GM23248 (cell line): ENCODE measurements around the gene LRRC43. TPM values are rescaled to one million over a fixed set of nuclear protein-coding genes. Genes with fewer than 3 reads are reported as not detected.

Experiments
- DNase-seq: peaks from one replicate; pipeline ENCODE4 v3.0.0-alpha.2; 2015
- H2AFZ ChIP-seq: fragments of 200-600 bp; sonication (generic); 2 replicates; pipeline ENCODE4 v1.6.1; 2016; ENCODE audit warnings: antibody characterized with exemption
- H3F3A ChIP-seq: fragments of 200-600 bp; sonication (generic); 2 replicates; pipeline ENCODE4 v1.6.1; 2016; ENCODE audit warnings: mild to moderate bottlenecking, antibody characterized with exemption, mixed run types; ENCODE audit not compliant: insufficient read depth
- H3K27ac ChIP-seq: fragments of 200-600 bp; sonication (generic); 2 replicates; pipeline ENCODE4 v1.5.1; 2016; ENCODE audit warnings: mild to moderate bottlenecking
- H3K27me3 ChIP-seq: fragments of 200-600 bp; sonication (generic); replicated peaks from 2 replicates; pipeline ENCODE4 v1.6.1; 2016; ENCODE audit warnings: mild to moderate bottlenecking; ENCODE audit not compliant: insufficient read depth
- H3K36me3 ChIP-seq: fragments of 200-600 bp; sonication (generic); 2 replicates; pipeline ENCODE4 v1.6.1; 2016; ENCODE audit warnings: low read depth, mild to moderate bottlenecking
- H3K4me1 ChIP-seq: fragments of 200-600 bp; sonication (generic); 2 replicates; pipeline ENCODE4 v1.6.1; 2016; ENCODE audit warnings: mild to moderate bottlenecking; ENCODE audit not compliant: insufficient read depth
- H3K4me2 ChIP-seq: fragments of 200-600 bp; sonication (generic); one replicate; pipeline ENCODE4 v1.6.1; 2016; ENCODE audit warnings: mild to moderate bottlenecking; ENCODE audit not compliant: unreplicated experiment
- H3K4me3 ChIP-seq: fragments of 200-600 bp; sonication (generic); 2 replicates; pipeline ENCODE4 v1.5.1; 2016; ENCODE audit warnings: mild to moderate bottlenecking
- H3K79me2 ChIP-seq: fragments of 200-600 bp; sonication (generic); 2 replicates; pipeline ENCODE4 v1.6.1; 2016; ENCODE audit warnings: mild to moderate bottlenecking; ENCODE audit not compliant: insufficient read depth
- H3K9ac ChIP-seq: fragments of 200-600 bp; sonication (generic); 2 replicates; pipeline ENCODE4 v1.6.1; 2016; ENCODE audit warnings: mild to moderate bottlenecking
- H3K9me2 ChIP-seq: fragments of 200-600 bp; sonication (generic); 2 replicates; pipeline ENCODE4 v1.6.1; 2016; ENCODE audit warnings: mixed run types, mild to moderate bottlenecking, moderate library complexity; ENCODE audit not compliant: insufficient read depth
- H3K9me3 ChIP-seq: fragments of 200-600 bp; sonication (generic); one replicate; pipeline ENCODE4 v1.6.1; 2017; ENCODE audit warnings: low read depth
- H4K20me1 ChIP-seq: fragments of 200-600 bp; sonication (generic); 2 replicates; pipeline ENCODE4 v1.6.0; 2016; ENCODE audit not compliant: insufficient read depth
- EZH2 ChIP-seq: fragments of 200-600 bp; sonication (generic); IDR thresholded peaks from 2 replicates; pipeline ENCODE4 v1.6.1; 2018; ENCODE audit warnings: antibody characterized with exemption, mild to moderate bottlenecking; ENCODE audit not compliant: insufficient read depth, poor library complexity, severe bottlenecking
- EZH2phosphoT487 ChIP-seq: fragments of 200-600 bp; sonication (generic); IDR thresholded peaks from 2 replicates; pipeline ENCODE4 v1.6.1; 2018; ENCODE audit warnings: antibody characterized with exemption, moderate library complexity, mild to moderate bottlenecking, low read depth; ENCODE audit not compliant: insufficient read depth
- WGBS, 2 experiments: methylation state at CpG; one replicate each; pipeline ENCODE4 v1.1.6; 2015 to 2017; ENCODE audit warnings: low lambda C conversion rate in 2 of 2, low coverage in 1 of 2; ENCODE audit errors: missing lambda C conversion rate in 2 of 2; 5-methylcytosine and 5-hydroxymethylcytosine counted together
- in situ Hi-C: fragments of 300-500 bp; cut with MboI; formaldehyde crosslinking; loops from 2 replicates; pipeline ENCODE4 v1.15.0; 2020
- polyA plus RNA-seq: library from polyadenylated mRNA; unstranded; fragments of >200 nt; fragmentation: Nextera tagmentation; extraction: Ambion mirVana; gene quantifications from 2 replicates; pipeline ENCODE4 v1.2.1, GENCODE V29; 2016
- total RNA-seq: library from RNA; depleted of rRNA; stranded (reverse); fragments of >200 nt; shearing (Covaris generic); gene quantifications from 2 replicates; pipeline ENCODE4 v1.2.3, GENCODE V29; 2014

LRRC43 gene
- total and polyA plus RNA-seq, 2 experiments from 2014 or later: 1.9 to 6.4 TPM

DNA sequence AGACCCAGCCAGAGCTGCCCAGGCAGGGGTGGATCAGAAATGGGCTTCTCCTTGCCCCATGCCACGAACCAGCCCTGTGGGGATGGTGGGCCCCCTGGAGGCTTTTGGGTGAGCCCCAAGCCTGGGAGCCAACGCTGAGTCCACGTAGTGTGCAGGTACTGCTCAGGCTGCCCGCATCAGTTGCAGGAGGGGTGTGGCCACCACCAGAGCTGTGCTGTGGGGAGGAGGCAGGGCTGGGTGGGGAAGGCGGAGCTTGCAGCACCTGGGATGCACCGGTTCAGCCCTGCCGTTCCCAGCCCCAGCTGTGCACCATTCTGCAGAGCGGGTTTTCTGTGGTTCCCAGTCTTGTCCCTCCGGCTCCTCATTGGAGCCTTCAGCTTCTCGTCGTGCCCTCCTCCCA, 45.2 kb upstream of the LRRC43 start:
- TF ChIP-seq EZH2phosphoT487 (no peak), EZH2 (no peak)
- in situ Hi-C loops: no loop called here
- DNase-seq: no peak
- H3K27me3 ChIP-seq: no peaks in the 10 kb centered on the region
- no peak overlapping the region for H2AFZ ChIP-seq
- no peaks in the 10 kb centered on the region for H4K20me1 ChIP-seq
- WGBS, 2 experiments: 76 to 78% methylated on average over 8 to 10 of the region's 11 CpGs
- no peaks in the 10 kb centered on the region for H3K79me2 ChIP-seq
- no peak overlapping the region for H3K9ac ChIP-seq
- no peaks in the 10 kb centered on the region for H3F3A ChIP-seq
- no peak overlapping the region for H3K4me2 ChIP-seq
- peaks cover 4% of the 10 kb centered on the region; the same call in 1 of the 2 replicates for H3K36me3 ChIP-seq
- no peak overlapping the region for H3K4me3 ChIP-seq
- H3K4me1 ChIP-seq: no peaks in the 10 kb centered on the region
- H3K9me3 ChIP-seq: no peaks in the 10 kb centered on the region
- no peaks in the 10 kb centered on the region for H3K9me2 ChIP-seq
- H3K27ac ChIP-seq: no peak overlapping the region

DNA sequence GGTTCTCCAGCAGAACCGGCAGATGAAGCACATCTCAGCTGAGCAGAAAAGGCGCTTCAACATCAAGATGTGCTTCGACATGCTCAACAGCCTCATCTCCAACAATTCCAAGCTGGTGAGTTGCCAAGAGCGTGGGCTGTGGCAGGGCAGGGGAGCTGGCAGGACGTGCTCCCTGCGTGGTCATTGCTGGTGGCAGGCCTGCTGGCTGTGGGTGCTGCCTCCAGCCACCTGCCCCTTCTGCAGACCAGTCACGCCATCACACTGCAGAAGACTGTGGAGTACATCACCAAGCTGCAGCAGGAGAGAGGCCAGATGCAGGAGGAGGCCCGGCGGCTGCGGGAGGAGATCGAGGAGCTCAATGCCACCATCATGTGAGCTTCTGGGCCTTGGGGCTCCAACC, 44.7 kb upstream of the LRRC43 start:
- no peaks in the 10 kb centered on the region for H3K79me2 ChIP-seq
- no peaks in the 10 kb centered on the region for H3K9me2 ChIP-seq
- no peak for DNase-seq
- H3K4me1 ChIP-seq: no peaks in the 10 kb centered on the region
- no peak overlapping the region for H2AFZ ChIP-seq
- H3K9ac ChIP-seq: no peak overlapping the region
- H3K9me3 ChIP-seq: no peaks in the 10 kb centered on the region
- in situ Hi-C loops: no loop called here
- no peaks in the 10 kb centered on the region for H3K27me3 ChIP-seq
- H3K4me3 ChIP-seq: no peak overlapping the region
- WGBS, 2 experiments: 86 to 87% methylated on average over 10 of the region's 11 CpGs
- H3F3A ChIP-seq: no peaks in the 10 kb centered on the region
- H4K20me1 ChIP-seq: no peaks in the 10 kb centered on the region
- H3K4me2 ChIP-seq: no peak overlapping the region
- H3K27ac ChIP-seq: no peak overlapping the region
- no peak for TF ChIP-seq EZH2
- no peaks in the 10 kb centered on the region for H3K36me3 ChIP-seq

DNA sequence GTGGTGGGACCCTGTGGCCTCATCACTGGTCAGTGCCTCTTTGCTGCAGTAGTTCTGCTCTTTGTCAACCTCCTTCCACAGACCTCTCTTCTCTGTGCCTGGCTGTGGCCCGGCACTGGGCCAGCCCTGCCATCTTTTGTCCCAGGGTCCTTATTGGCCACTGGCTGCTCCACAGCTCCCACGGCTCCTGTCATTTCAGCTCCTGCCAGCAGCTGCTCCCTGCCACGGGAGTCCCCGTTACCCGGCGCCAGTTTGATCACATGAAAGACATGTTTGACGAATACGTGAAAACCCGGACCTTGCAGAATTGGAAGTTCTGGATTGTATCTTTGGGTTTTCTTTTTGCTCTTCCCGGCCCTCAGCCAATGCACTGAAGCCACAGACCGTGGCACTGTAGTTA, 44.3 kb upstream of the LRRC43 start:
- no peak overlapping the region for H2AFZ ChIP-seq
- H3F3A ChIP-seq: no peaks in the 10 kb centered on the region
- no peak for TF ChIP-seq EZH2
- TF ChIP-seq EZH2phosphoT487: no peak
- H3K9ac ChIP-seq: no peak overlapping the region
- no peaks in the 10 kb centered on the region for H3K9me2 ChIP-seq
- no peaks in the 10 kb centered on the region for H3K27me3 ChIP-seq
- H4K20me1 ChIP-seq: no peaks in the 10 kb centered on the region
- no peaks in the 10 kb centered on the region for H3K36me3 ChIP-seq
- no peaks in the 10 kb centered on the region for H3K4me1 ChIP-seq
- in situ Hi-C loops: no loop called here
- H3K4me2 ChIP-seq: no peak overlapping the region
- H3K9me3 ChIP-seq: no peaks in the 10 kb centered on the region
- no peaks in the 10 kb centered on the region for H3K79me2 ChIP-seq
- H3K27ac ChIP-seq: no peak overlapping the region
- no peak overlapping the region for H3K4me3 ChIP-seq
- 88 to 92% methylated on average over 11 of the region's 11 CpGs for WGBS, 2 experiments
- DNase-seq: no peak

DNA sequence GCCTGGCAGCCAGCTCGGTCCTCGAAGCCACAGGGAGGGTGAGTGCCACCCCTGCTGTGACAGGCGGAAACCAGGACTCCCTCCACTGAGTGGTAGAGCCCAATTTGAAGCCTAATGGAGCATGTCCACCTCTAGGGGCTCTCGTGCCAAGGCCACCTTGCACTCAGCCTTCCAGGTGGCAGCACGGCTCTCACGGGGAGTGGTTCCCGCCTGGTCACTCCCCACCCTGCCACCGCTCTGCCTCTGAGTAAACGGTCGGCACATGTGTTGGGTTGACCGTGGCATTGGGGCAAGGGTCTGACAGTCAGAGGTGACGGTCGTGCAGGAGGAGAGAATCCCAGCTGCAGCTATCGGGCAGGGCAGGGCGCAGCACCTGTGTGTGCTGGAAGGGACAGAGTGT, 43.7 kb upstream of the LRRC43 start:
- no peak for TF ChIP-seq EZH2
- no peak for TF ChIP-seq EZH2phosphoT487
- Histone ChIP-seq H3K9me3 (no peaks in the 10 kb centered on the region), H3K9ac (no peak overlapping the region), H3K27ac (no peak overlapping the region), H4K20me1 (no peaks in the 10 kb centered on the region), H3K79me2 (no peaks in the 10 kb centered on the region), H2AFZ (no peak overlapping the region), H3K9me2 (no peaks in the 10 kb centered on the region), H3K36me3 (no peaks in the 10 kb centered on the region), H3K4me3 (no peak overlapping the region), H3F3A (no peaks in the 10 kb centered on the region), H3K4me1 (no peaks in the 10 kb centered on the region), H3K27me3 (no peaks in the 10 kb centered on the region), H3K4me2 (no peak overlapping the region)
- no peak for DNase-seq
- WGBS, 2 experiments: 93 to 96% methylated on average over 15 of the region's 15 CpGs
- in situ Hi-C loops: no loop called here

DNA sequence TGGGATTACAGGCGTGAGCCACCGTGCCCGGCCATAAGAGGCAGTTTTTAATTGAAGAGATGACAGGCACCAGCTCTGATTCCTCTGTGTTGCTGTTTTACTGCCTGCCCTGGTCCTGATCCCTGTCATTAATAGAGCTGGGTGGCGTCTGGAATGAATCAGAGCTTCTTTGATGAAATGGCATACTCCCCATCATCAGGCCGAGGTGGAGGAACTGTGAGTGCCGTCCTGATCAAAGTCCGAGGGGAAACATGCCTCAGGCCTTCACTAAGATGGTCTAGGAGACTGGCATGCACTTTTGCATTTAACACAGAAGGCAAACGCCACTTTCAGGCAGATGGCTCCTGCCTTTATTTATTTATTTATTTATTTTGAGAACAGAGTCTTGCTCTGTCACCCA, 43.0 kb upstream of the LRRC43 start:
- H3K27ac ChIP-seq: no peak overlapping the region
- TF ChIP-seq EZH2phosphoT487 (no peak), EZH2 (no peak)
- H3K4me3 ChIP-seq: no peak overlapping the region
- H3K9ac ChIP-seq: no peak overlapping the region
- in situ Hi-C loops: no loop called here
- no peaks in the 10 kb centered on the region for H3K79me2 ChIP-seq
- H2AFZ ChIP-seq: no peak overlapping the region
- no peaks in the 10 kb centered on the region for H3K27me3 ChIP-seq
- no peaks in the 10 kb centered on the region for H3K9me3 ChIP-seq
- DNase-seq: no peak
- no peak overlapping the region for H3K4me2 ChIP-seq
- H3K9me2 ChIP-seq: no peaks in the 10 kb centered on the region
- no peaks in the 10 kb centered on the region for H3F3A ChIP-seq
- H3K36me3 ChIP-seq: no peaks in the 10 kb centered on the region
- no peaks in the 10 kb centered on the region for H3K4me1 ChIP-seq
- H4K20me1 ChIP-seq: no peaks in the 10 kb centered on the region
- WGBS, 2 experiments: 85% methylated on average over 8 of the region's 8 CpGs
